Effector CD4-positive, alpha-beta T cell (primary cell): Measurements from ENCODE around the gene FRMPD4.

Source experiments
- DNase-seq: peaks from one replicate; pipeline ENCODE4 v3.0.0-alpha.2; 2020

FRMPD4 gene

GRCh38 chrX:12681047-12681446 lies 542.8 kb downstream of the FRMPD4 start:
- no peak for DNase-seq

- no peak for DNase-seq
These were observed 547.3 kb downstream of the FRMPD4 start for GRCh38 chrX:12685541-12685940.

GRCh38 chrX:12686331-12686730 lies 548.1 kb downstream of the FRMPD4 start:
- DNase-seq = no peak

GRCh38 chrX:12690646-12691045 lies 552.4 kb downstream of the FRMPD4 start:
- no peak for DNase-seq

- no peak for DNase-seq
These were observed 555.5 kb downstream of the FRMPD4 start for GRCh38 chrX:12693754-12694153.

GRCh38 chrX:12700745-12701144 lies 562.5 kb downstream of the FRMPD4 start:
- DNase-seq = no peak

GRCh38 chrX:12701628-12702027 lies 563.4 kb downstream of the FRMPD4 start:
- no peak for DNase-seq

GRCh38 chrX:12702509-12703091 lies 564.3 kb downstream of the FRMPD4 start:
- DNase-seq = no peak

- DNase-seq = no peak
These were observed 566.4 kb downstream of the FRMPD4 start for GRCh38 chrX:12704706-12705105.

GRCh38 chrX:12709047-12709446 lies 570.8 kb downstream of the FRMPD4 start:
- DNase-seq = no peak

- DNase-seq = no peak
These were observed 573.3 kb downstream of the FRMPD4 start for GRCh38 chrX:12711435-12712040.

- no peak for DNase-seq
These were observed 578.3 kb downstream of the FRMPD4 start for GRCh38 chrX:12716574-12716973.

GRCh38 chrX:12719837-12720236 lies 581.6 kb downstream of the FRMPD4 start:
- no peak for DNase-seq

- no peak for DNase-seq
These were observed 582.8 kb downstream of the FRMPD4 start for GRCh38 chrX:12721042-12721441.

- no peak for DNase-seq
These were observed 584.0 kb downstream of the FRMPD4 start for GRCh38 chrX:12722314-12722713.

- DNase-seq = no peak
These were observed 603.1 kb downstream of the FRMPD4 start for GRCh38 chrX:12741416-12741815.

- DNase-seq = no peak
These were observed 609.2 kb downstream of the FRMPD4 start for GRCh38 chrX:12747433-12747832.

GRCh38 chrX:12751887-12752286 lies 613.6 kb downstream of the FRMPD4 start:
- no peak for DNase-seq

- no peak for DNase-seq
These were observed 615.1 kb downstream of the FRMPD4 start for GRCh38 chrX:12753366-12753765.

GRCh38 chrX:12758291-12758690 lies 620.0 kb downstream of the FRMPD4 start:
- no peak for DNase-seq

- no peak for DNase-seq
These were observed 629.6 kb downstream of the FRMPD4 start for GRCh38 chrX:12767856-12768255.

GRCh38 chrX:12768491-12768890 lies 630.2 kb downstream of the FRMPD4 start:
- DNase-seq = no peak

GRCh38 chrX:12770440-12770839 lies 632.2 kb downstream of the FRMPD4 start:
- DNase-seq = no peak

- DNase-seq = peak; percentile 60
These were observed 633.3 kb downstream of the FRMPD4 start for GRCh38 chrX:12771445-12772069.
